Measurements from ENCODE around the gene DUOX1.

The DUOX1 gene

GRCh38 chr15:45106002-45106790 is 23.6 kb upstream of the DUOX1 start:
- DNase-seq = no peak

- no peak for DNase-seq
Measured at GRCh38 chr15:45107941-45108630, 21.7 kb upstream of the DUOX1 start.

- no peak for DNase-seq
Measured at GRCh38 chr15:45110256-45110820, 19.5 kb upstream of the DUOX1 start.

GRCh38 chr15:45111390-45112142 is 18.2 kb upstream of the DUOX1 start:
- no peak for DNase-seq

- no peak for DNase-seq
Measured at GRCh38 chr15:45112143-45112590, 17.6 kb upstream of the DUOX1 start.

- DNase-seq = no peak
Measured at GRCh38 chr15:45112591-45113379, 17.0 kb upstream of the DUOX1 start.

- no peak for DNase-seq
Measured at GRCh38 chr15:45113380-45113990, 16.3 kb upstream of the DUOX1 start.

- no peak for DNase-seq
Measured at GRCh38 chr15:45114076-45114750, 15.6 kb upstream of the DUOX1 start, which contains the start of the genes DUOX2 and DUOXA2. Gene DUOX2, minus strand, starts transcription at chr15:45114172. Its CDS starts 761 bp downstream, at chr15:45113411. Gene DUOXA2, plus strand, starts transcription at chr15:45114326. Its CDS starts 280 bp downstream, at chr15:45114606.

GRCh38 chr15:45114751-45115085 is 15.1 kb upstream of the DUOX1 start:
- no peak for DNase-seq

- no peak for DNase-seq
Measured at GRCh38 chr15:45115312-45115820, 14.4 kb upstream of the DUOX1 start.

GRCh38 chr15:45116006-45116481 is 13.8 kb upstream of the DUOX1 start:
- DNase-seq = no peak

GRCh38 chr15:45116482-45117307 is 13.1 kb upstream of the DUOX1 start:
- no peak for DNase-seq

GRCh38 chr15:45117308-45118130 is 12.3 kb upstream of the DUOX1 start:
- DNase-seq = no peak

- DNase-seq = peak; percentile 60
Measured at GRCh38 chr15:45118131-45118588, 11.6 kb upstream of the DUOX1 start.

- DNase-seq = no peak
Measured at GRCh38 chr15:45118996-45119395, 10.8 kb upstream of the DUOX1 start.

GRCh38 chr15:45120081-45120972 is 9.5 kb upstream of the DUOX1 start:
- DNase-seq = no peak

- no peak for DNase-seq
Measured at GRCh38 chr15:45121020-45121419, 8.8 kb upstream of the DUOX1 start.

Data from amniotic stem cell (primary cell).